ENCODE results near the gene TFAP2A.

Gene TFAP2A

DNA sequence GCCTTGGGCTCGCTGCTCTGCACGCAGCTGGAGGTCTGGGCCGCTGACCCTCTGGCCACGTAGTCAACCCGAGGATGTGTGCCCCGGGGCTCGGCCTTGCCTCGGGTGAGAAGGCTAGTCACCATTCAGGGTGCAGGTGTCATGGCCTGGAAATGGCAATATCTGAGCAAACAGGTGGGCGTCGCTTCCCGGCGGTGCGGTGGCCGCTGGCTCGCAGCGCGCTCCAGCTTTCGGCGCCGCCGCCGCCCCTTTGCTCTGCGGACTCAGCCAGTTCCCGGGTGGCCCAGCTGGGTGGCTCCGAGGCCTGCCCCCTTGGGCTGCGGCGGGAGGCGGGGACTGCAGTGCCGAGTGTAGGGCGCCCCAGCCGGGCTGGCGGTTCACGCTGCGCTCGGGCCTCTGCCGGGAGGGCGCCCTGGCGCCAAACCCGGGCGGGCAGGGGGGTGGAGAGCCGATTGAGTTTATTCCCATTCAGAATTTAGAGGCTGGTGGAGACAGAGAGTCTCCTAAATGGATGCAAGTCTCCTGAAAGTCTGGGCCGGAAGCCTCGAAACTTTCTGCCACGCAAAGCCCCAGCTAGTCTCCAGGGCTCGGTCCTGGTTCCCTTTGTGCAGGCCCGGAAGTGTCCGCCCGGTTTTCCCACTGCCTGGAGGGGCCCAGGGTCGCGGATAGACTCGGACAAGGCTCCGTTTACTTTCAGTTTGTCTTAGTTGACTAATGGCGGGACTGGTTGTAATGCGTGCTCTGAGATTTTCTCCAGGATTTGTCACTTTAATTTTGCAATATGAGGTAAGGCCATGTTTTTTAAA, 11.3 kb upstream of the TFAP2A start:
- no peak for DNase-seq

DNA sequence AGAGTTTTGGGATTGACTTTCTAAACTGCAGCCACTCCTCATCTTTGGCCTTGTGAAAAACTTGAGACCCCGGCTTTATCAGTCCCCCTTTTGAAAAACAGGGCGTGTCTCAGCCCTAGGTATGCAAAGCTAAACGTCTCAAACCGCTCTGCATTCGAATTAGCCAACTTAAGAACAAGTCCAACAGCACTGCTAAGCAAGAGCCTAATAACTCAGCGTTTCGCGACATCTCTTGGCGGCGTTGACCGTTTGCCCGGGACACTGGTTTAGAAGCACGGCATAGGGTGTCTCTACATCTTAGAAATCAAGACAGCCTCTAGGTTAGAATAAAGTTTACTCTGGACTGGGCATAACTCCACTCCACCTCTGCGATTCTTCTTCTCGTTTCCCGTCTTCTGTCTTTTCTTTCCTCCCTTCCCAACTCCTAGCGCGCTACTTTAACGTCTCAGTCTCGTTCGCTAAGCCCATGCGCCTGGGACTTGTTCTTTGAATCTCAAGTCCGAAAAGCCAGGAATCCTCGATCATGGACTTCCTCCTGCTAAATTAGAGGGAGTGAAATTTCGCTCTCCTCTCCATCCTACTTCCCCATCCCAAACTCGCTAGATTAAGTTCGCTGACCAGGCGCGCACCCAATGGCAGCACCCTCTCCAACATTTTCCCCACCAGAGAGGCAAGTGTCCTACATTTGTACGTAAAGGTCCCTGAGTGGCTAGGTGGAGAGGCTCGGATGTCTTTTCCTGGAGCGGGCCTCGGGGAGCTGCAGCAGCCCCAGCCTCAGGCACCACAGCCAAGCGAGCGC, 10.5 kb upstream of the TFAP2A start:
- no peak for DNase-seq

DNA sequence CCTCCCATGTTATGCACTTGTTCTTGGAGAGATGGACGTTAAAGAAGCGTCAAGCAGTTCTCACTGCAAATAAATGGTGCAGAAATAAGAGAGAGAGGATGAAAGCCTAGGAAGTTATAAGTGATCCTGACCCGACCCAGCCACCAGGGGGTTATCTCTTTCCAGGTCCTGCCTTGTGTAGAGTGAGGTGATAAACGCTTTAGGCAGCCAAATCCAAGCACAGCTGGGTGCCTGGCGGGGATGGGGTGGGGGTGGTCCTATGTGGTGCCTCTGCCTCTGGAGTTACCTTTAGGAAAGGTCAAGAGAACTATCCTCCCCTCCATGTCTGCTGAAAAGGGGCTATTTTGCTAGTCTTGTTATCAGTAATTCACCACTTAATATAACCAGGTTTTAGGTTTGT, 9.2 kb upstream of the TFAP2A start:
- no peak for DNase-seq

DNA sequence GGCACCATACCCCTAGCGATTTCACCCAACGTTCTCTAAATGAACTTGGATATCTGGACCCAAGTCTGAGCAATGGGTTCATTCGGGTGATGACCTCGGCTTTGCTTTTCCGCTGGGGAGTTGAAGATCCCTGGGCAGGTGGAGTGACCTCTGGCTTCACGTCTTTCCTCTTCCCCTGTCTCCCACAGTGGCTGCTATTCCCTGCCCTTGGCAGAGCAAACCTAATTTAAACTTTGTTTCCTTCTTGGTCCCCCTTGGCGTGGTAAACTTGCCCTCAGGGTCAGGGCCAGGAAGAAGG, 7.8 kb upstream of the TFAP2A start:
- no peak for DNase-seq

DNA sequence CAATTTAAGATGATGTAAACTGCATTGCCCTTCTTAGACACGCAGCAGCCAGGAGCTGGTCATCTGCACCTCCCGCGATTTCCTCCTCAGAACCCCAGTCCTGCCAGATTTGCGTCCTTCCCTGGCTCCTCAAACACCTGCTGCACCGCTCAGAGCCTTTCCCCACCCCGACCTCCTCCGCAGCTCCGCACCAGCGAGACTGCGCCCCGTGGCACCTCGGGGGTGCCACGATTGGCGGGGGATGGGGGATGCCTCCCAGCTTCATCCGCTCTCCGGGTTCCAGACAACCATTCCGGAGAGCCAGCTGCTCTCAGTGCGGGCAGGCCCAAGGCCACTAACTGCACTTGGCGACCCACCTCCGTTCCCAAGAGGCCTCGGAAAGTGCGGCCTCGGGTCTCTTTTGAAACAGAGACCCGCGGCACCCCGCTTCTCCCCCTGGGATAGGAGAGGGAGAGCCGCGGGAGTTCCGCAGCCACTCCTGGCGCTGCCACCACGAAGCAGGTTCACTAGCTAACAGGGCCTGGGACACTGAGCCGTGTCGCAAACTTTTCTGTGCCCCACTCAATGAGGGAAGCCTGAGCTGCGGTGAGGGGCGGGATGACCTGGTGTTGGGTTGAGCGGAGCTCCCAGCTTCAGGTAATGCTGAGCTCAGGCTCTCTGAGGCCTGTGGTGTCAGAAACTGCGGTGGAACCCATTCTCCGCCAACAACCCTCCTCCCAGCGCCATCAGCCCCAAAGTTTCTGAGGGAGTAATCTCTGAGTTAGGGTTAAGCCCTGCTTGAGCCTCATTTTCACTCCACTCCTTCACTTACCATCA, 7.3 kb upstream of the TFAP2A start:
- DNase-seq, result no peak

DNA sequence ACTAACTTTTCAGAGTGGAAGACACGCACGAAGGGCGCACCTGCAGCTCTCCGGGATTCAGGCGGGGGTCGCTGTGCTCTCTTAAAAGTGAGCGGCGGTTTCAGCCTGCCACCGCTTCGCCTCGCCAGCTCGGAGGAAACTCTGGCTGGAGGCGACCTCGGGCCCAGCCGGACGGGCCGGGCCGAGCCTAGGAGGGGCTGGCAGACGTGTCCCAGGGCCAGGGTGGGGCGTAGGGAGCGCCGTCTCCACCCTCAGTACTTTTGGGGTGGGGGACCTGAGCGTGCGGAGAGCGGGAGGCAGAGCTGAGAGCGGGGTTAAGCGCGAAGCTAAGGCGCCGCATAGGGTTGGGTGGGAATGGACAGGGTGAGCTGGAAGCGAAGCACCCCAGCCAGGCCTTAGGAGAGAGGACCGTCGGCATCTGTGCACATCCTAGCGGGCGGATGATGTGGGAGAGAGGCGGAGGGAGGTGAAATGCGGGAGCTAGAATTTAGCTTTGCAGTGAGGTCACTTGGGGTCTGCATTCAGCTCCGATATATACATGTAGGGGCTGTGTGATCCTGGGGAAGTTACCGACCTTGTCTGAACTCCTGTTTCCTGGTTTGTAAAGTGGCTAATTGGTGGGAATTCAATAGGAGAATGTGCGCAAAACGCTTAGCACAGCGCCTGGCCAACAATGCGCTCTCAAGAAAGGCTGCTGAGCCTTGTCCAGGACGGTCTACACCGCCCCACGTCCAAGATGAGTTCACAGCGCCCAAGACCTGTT, 6.5 kb upstream of the TFAP2A start:
- no peak for DNase-seq

DNA sequence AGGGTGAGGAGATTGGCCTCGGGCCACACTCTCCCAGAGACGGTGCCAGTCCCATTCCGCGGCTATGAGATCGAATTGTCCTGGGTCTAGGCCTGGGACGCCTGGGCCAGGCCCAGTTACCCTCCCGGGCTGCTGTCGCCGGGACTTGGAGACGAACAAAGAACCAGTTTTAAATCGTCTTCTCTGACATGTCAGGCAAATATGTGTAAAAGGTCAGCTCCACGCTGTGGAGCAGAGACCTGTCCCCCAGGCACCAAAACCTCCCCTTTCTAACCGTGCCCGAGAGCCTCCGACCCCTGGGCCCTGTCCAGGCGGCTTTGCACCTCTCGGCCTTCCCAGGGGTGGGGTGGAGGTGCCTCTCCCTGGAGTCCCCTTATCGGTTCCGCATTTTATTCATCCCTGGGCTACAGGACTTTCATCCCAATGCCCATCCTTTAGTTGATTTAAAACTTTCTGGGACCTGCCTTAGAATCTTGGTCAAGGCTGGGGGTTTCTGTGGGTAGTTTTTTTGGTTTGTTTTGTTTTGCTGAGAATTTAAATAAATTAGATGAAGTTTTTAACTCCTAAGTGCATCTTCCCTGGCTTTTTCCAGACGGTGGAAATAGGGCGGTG, 5.8 kb upstream of the TFAP2A start:
- DNase-seq, result no peak

DNA sequence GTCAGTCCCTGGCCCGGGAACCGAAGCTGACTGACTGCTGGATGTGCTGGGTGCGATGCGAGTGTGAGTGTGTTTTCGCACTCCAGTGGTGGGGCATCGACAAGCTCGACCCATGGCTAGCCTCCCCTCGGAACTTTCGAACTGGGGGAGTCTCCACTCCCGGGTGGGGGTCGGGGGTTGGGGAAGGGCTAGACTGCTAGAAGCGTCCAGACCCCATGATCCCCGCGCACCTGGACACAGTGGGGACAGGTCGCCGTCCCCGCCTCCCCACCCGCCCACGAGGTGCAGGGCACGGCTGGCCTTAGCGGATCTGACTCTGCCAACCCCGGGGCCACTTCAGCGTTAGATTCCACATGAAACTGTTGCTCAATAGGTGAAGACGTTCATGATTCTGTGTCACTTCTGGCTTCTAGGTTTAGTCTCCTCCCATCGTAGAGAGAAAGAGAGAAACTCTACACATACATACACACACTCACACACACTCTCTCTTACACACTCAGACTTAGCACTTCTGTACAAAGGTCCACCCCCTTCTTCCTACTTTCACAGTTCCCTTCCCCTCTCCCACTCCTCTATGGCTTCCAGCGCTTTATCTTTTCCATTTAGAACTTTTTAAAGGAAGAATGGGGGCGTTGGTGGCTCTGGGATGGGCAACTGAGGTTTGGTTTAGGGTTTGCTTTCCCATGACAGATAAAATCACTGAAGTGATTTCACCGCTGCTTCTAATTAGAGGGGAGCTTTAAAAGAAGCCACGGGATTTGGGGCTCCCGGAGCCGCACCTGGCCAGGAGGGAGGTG, 5.1 kb upstream of the TFAP2A start:
- DNase-seq, result no peak

DNA sequence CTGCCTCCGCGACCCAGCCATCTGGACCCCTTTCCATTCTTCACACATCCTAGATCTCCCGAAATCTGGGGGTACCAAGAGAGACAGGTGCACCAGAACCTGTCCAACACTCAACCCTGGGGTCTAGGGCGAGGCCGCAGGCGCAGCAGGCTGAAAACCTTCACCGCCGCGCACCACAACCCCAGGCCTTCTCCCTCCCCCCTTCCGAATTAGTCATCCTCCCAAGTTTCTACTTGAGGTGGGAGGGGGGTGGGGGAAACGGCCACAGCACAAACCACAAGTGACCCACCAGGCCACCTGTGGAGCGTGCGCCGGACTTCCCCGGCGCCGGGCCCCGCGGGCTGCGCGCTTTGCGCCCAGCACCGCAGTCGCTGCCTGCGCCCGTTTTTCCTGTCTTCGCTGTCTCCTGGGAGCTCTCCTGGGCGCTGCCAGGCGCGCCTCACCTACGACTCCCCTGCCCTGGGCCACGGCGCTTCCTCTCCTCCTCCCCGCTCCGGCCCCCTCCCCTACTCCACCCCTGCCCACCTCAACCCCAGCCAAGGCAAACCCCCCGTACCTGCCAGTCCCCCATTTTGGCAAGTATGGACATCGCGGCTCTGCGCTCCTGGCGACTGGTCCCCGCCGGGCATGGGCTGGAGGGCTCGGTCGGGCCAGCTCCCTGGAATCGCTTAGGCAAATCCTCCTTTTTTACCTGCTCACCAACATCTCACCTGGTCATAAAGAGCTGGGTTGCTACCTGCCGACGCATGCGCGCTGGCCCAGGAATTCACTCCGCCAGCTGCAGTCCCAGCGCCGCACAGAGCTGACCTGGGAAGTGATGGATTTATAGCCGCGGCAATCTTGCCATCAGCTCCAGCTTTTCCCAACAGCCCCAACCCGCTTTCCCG, 4.2 kb upstream of the TFAP2A start:
- no peak for DNase-seq

DNA sequence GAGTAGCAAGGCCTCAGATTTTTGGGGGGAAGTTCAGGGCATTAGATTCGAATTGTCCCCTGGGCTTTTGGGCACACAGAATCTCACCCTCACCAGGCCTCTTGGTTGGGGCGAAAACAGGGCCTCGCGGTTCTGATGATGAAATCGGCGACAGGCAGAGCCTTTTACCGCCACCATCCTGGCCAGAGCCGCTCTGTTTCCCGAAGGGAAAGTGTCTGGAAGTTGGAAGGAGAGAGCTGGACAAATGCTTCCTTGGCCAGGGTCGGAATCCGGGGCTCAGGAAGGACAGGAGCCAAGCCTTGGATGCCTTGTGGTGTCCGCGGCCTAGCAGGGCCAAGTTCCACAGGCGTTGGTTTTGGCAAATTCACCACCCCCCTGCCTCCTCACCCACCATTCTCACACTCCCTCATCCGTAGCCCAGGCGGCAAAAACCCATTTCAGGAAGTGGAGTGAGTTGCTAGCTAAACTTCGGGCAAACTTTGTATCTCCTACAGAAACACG, 3.5 kb upstream of the TFAP2A start:
- no peak for DNase-seq

DNA sequence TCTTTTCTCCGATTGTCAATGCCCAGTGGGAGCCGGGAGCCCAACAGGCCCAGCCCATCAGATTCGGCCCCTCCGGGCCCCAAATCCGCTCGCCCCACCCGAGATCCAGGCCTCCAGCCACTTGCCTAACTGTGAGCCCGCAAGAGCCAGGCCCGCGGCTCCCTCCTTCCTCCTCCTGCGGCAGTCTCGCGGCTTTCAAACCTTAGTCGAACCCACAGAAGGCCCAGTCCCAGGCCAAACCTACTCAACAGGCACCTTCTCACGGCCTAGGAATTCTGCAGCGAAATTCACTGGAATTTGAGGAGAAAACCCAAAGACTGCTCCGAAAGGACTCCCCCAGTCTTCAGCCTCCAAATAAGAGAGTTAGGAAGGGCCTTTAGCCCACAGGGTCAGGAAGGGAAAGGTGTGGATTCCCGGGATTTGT, 2.8 kb upstream of the TFAP2A start:
- DNase-seq, result no peak

DNA sequence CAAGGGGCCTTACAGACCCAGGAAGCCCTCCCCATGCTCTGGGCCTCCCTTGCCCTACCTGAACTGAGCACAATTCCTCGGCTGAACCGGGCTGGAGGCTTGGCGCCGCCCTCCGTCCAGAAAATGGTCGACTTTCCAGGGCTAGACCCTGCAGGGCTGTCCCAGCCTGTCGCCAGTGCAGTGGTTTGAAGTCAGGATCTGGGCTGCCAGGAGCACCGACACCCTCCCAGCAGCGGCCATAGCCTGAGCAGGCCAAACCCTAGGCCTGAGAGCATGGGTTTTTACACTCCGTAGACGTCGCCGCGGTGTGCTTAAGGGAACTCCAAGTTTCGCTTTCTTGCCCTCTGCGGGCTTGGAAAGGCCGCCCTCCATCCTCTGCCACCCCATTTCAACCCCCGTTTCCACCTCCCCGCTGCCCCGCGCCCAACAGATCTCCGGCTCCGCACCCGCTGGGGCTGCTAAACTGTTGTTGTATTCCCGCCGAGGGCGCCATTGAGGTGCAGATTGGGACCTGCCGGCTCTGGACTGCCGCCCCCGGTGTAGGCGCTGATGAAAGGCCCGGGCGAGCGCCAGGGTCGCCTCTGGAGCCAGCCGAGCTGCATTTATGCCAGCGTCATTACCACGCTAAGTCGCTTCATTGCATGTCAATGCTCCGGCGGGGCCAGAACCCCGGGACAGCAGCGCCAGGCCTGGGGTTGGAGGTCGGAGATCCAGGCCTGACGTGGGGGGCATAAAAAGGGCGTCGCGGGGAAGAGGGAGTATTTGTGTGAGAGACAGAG, 2.2 kb upstream of the TFAP2A start:
- no peak for DNase-seq

DNA sequence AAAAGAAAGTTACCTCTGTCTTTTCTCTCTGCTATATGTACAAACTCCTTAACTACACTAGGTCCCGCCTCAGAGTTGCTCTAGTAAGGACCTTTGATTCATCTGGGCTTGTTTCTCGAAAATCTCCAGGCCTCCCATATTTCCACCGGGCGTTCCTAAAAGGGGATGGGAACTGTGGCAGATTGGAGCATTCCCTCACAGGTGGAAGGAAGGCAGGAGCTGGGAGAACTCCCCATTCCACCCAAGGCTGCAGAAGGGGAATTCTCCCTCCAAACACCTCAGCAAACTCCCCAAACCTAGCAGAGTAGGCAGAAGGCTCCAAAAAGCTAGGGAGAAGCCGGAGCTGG, 1.6 kb upstream of the TFAP2A start:
- DNase-seq, result no peak

DNA sequence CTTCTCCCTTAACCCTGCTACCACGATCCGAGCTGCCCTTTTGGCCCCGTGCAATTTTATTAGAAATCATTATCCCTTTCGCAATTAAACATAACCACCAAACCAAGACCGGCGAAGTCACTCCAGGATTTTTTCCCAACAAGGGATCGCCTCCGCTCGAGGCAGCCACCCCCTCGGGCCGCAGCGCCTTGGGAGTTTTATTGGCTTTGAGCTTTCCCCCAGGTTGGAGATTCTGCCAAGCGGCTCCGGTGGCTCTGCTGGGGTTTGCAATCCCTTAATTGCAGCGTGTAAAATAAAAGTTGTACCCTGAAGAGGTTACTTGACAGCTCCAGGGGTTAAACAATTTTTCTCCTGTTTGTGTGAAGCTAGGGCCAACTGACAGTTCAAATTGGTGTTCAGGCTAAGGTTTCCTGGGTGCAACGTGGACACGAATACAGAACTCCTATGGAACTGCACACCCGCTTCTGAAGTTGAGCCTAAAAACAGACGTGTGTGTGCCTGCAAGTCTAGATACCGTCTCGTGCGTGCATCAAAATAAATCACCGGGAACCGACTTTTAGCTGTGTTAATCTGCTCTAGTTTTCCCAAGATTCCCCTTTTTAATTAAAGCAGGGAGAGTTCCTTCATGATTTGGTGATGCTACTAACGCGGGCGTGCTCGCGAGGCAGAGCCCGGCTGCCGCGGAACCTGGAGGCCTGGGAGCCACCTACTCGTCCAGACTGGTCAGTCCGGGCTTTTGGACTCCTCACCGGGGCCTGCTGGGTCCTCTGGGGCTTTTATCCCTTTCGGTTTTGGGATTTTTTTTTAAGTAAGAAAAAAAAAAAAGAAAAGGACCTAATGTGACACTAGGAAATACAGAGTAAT, 975 bp upstream of the TFAP2A start:
- no peak for DNase-seq

DNA sequence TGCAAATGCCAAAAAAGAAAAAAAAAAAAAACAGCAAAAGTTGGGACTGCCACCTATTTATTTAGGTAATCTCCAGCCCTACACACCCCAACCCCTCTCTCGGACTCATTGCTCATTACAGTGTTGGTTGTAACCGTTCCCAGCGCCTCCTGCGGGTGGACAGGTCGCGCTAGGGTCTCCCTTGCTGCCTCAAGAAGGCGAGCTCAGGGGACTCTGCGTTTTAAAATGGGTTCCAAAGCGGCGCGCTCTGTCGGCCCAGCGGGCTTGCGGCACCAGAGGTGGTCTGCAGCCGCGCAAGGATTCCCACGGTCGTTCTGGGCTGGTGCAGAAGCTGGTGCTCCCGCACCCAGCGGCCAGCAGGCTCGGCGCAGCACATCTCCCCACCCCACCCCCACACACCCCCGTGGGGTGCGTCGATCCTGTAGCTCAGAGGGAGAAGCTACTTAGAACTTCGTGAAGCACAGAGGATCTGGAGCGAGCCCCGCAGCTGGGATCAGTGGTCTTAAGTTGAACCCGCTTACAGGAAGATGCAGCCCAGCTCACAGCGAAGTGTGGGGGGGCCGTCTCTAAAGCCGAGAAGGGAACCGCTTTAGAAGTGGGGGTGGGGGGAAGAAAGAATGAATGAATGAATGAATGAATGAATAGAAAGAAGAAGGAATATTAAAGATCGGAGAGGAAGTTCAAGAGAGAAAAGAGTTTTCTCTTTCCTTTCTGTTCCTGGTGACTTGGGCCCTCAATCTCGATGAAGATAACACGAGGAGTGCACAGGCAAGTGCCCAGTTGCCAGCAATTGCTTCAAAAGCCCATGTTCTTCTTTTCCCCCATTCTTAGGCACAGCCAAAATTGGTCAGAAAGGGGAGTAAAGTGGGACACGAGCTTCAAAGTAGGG, 780 bp downstream of the TFAP2A start:
- no peak for DNase-seq

DNA sequence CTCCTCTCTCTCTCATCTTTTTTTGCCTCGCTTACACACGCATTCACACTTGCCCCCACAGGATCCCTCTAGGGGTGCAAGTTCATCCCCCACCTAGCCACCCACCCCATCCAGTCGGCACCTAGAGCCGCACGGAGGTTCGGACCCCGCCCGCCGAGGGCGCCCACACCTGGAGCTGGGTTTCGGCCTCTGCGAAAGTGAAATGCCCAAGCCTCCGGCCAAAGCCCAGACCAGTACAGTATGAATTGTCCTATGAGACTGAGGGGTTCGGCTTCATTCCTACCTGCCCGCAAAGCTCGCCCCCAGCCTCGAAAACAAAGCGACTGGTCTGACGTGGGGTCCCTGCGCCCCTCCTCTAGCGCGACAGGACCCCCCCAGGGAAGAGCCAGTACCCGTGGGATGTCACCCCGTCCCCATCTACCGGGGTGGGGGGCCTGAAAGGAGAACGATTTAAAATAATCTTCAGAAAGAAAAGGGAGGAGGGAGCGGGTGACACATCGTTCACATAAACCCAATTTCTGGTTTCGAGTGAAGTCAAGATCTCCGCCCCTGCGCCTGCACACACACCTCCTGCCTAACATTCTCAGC, 1.5 kb downstream of the TFAP2A start:
- no peak for DNase-seq

Data from NCI-H2081 treated with DMSO at 0.1 percent for 48 hours (cell line).